ENCODE data around the gene FOXP2.
"Not testable (repeated sequence)": the region's sequence is repeated elsewhere in the genome, so short reads cannot be mapped to it uniquely, and the experiment has no call there.

Gene FOXP2

DNA sequence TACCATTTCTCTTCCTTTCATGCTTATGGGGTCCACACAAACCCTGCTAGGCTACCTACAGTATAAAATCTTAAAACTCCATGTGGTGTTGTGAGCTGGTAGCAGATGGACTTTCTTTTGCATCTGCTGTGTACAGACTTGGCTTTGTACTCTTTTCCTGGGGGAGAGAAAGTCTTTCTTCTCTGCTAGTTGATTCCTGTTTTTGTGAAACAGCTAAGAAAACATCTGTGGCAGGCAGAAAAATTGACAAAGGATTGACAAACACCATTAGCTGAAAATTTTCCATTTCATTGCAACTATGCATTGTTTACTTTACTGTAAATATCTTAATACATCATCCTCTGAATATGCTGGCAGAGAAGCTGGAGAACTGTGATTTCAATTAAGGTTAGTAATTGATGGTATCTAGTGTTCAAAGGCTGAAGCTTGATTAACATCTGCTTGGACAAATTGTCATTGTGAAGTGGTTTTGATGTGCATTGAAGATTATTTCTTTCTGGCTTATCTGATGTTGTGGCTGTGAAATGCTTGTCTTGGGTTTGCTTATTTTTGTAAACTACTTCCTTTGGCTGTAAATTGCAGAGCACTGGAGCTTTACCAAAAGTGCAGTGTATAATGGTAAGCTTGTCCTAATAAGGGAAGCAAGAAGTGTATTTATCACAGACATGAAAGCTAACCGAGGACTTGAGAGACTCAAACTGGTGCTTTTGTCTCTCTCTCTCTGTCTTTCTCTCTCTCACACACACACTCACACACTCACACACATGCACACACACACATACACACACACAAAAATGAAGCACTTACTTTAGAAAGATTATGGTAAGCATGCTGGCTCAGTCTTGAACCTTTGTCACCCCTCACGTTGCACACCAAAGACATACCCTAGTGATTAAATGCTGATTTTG, at the start of gene FOXP2:
TSS of gene FOXP2 (plus strand) at position 660 of the 908 bp plus-strand sequence. CDS start 11,697 bp downstream, outside the sequence.
- FAIRE-seq = no peak

DNA sequence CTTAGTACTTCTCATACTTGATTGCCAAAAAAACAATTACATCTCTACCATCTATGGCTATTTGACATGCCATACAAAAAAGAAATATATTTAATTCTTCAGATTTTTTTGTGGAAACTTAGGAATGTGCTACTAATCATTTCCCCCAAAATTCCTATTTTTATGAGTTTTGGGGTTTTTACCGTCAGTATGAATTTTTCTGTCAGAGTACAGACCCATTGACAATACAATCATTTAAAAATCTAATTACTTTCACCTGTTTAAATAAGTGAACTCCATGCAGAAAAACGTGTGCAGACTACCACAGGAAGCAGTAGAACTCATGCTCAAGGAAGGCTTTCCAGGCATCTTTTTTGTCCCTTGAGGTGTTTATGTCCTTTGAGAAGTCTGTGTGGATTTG, 48.8 kb upstream of the FOXP2 start:
- FAIRE-seq = no peak

DNA sequence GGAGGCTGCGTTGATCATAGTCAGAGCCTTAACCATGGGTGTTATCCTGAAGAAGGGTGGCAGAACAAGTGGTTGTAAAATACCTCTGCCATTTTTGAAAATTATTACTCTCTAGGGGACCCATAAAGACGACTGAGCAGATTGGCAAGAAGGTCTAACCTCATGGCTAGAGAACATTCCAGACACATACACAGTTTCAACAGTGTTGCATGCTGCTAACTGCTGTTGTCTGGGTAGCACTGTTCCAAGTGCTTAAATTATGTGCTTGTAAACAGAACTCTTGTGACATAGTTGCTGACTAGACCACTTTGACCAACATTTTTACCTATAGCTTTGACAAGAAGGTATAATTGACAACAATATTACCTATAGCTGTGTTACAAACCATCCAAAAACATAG, 46.1 kb upstream of the FOXP2 start:
- no peak for FAIRE-seq

DNA sequence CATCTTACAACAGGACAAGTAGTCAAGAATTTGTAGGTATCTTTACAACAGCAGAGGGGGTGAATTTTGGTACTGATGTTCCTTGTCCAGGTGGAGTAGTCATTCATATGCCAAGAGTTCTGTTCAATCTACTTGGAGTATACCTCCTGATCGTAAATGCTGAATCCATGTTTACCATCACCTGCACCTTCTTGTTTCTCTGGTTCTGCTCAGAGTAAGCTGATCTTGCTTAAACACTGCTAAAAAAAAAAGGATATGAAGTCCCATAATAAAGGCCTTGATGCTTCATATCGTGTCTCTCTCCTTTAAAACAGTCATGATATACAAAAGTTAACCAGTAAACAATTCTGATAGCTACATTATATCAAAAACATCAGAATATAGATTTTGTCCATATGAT, 45.3 kb upstream of the FOXP2 start:
- FAIRE-seq = no peak

DNA sequence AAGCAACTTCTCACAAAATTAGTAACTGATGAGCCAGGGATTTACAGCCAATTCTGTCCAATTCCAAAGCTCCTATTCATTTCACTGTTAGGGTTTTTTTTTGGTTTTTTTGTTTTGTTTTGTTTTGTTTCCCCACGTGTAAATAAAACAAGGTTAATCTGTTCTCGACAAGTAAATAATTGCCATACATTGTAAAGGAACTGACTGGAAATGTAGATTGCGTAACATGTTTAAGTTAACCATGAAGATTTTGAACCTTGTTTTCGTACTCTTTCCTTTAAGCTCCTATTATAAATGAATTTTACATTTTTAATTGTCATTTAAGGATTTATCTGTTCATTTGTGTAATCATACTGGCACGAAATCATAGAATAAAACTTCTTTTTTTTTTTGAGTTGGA, 42.0 kb upstream of the FOXP2 start:
- FAIRE-seq = no peak

DNA sequence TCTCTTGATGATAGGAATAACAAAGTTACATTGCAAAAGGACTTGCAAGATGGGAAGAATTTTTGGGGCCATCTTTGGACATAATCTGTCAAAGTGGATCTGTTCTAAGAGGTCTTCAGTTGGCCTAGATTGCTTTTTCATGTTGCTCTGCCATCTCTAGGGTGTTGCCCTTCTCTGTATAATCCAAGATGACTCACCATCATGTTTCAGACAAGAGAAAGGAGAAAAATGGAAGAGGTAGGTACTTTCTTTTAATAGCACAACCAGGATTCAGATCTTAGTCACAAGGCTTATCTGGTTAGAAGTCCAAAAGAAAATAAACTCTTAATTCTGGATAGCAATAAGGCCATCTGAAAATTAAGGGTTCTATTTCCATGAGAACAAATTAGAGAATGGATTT, 38.7 kb upstream of the FOXP2 start:
- FAIRE-seq = no peak

DNA sequence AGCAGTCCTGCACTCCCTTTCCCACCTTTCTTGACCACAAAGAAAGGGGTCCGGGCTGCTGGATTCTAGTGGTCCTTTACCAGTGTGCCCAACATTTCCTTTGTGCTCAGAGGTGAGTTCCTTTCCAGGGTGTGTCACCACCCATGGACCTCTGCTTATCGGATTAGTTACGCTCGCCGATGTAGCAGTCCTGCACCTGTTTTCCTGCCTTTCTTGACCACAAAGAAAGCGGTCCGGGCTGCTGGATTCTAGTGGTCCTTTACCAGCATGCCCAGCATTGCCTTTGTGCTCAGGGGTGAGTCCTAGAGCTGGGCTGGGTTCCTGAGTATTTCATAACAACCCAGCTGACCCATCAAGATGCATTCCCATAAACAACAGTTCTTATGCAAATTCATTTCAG, 30.7 kb upstream of the FOXP2 start:
- not testable (repeated sequence) for FAIRE-seq

DNA sequence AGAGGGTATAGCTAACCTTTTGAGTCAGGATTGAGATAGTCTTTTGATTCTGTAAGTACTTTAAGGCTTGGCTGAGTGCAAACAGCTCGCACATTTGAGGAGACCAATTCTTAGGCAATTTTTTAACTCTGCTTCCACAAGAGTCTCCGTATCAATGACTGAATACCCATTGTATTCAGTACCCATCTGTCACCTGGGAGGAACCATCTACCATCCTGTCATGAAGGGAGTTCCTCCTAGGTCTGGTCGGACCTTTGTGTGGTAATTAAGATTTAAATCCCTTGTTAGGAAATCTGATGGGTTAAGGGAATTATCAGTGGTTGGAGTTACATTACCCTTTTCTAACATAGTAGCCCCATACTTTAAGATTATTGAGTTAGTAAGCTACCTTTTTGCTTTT, 30.3 kb upstream of the FOXP2 start:
- FAIRE-seq = not testable (repeated sequence)

DNA sequence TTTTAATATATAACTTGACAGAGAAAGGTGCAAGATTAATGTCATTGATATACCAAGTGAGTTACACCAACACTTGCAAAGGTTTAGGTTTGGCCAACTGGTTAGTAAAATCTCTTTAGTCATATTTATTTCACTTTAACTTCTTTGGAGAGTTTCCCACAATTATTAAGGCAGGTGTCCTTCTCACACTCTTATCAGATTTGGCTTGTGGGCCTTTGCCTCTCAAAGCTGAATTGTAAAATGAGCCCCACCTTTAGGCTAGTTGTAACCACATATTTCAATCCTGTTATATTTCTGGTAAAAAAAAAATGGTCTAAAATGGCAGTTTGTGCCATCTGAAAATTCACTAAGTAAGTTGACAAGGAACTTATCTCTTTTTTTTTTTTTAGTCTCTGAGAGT, 26.6 kb upstream of the FOXP2 start:
- FAIRE-seq = no peak

DNA sequence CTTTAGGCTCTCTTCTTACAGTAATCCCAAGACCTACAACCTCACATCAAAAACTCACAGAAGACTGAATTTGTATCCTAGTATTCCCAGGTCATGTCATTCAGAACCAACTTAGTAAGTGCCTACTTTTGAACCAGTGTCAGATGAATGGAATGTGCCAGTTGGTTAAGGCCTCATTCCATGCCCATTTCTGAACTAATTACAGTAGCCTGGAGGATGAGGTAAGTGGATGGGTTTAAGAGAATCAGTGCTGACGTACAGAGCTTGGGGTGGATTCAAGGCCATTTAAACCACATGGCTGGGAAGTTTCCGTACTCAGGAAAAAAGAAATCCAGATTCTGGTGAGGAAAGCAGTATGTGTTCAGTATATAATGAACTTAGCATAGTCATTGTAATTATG, 21.9 kb upstream of the FOXP2 start:
- no peak for FAIRE-seq

DNA sequence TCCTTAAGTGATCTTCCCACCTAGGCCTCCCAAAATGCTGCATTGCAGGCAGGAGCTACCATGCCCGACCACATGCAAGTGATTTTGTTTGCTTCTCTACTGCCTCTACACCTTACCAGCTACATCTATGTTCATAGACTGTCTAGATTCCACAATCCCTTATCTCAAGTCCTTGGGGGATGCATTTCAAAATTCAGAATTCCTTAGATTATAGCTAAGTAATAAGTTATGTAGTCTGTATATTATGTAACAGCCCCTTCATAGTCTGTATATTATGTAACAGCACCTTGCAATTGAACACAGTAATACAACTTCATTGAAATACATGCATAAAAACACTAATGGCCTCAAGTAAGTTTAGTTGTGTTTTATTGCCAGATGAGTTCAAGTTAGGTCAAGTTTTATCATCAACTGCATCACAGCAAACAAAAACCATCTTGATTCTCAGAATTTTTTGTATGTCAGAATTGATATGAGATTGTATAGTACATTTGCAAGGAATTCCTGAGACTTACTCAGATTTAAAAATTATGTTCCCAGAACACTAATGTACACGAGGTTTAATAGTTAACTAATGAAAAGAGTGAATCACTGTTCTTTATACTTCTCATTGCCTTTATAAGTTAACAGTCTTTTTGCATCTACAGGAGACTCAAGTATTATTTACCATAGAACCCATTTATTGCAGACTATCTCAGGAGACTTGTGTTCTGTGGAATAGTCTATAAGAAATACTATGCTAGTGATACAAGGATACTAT, 11.6 kb upstream of the FOXP2 start:
- FAIRE-seq = no peak

DNA sequence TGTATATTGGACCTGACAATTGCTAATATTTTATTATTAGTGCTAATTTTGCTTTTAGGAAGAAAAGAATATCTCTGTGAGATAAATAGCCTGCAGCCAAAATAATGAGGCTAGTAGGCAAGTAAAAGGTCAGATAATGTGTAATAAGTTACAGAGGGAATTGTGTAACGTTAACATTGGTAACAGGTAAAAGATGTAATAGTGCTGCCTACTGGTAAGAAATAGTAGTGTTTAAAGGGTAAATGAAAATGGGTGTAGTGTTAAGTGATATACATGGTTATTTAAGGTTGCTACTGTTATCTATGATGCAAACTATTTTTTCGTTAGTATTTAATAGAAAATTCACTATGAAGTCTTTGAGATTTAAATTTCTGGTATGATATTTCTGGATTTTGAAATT, 9.2 kb upstream of the FOXP2 start:
- FAIRE-seq = no peak

DNA sequence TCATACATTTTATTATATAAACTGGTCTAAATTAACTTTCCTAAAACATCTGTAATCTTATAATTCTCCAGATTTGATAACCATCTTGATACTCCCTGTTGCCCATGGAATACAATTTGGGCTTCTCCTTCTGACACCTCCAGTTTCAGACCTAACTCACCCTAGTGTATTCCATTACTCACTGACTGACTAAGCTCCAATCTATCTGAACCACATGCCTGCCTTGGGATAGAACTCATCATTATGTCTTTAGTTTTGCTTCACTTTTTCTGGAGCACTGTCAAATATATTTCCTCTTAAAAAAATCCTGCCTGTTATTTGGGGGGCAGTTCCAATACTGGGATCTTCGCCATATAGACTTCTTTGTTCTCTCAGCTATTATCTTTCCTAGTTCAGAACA, 4.9 kb upstream of the FOXP2 start:
- FAIRE-seq = no peak

DNA sequence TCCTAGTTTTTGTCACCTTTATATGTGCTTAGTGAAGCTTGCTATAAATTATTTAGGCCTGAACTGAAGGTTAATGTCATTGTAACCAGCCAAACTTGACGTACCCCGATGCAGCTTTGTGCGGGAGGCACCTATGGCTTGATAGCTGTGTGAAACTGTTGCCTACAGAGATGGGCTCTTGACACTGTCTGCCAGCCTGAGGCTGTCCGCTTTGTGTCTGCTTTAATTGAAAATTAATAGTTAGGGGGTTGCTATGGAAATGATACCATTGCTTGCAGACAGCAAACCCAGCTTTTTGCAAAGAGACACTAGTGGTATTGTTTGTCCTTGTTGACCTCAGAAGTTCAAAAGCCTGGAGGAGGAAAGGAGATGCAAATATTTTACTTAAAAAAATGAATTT, 2.1 kb upstream of the FOXP2 start:
- FAIRE-seq = no peak

DNA sequence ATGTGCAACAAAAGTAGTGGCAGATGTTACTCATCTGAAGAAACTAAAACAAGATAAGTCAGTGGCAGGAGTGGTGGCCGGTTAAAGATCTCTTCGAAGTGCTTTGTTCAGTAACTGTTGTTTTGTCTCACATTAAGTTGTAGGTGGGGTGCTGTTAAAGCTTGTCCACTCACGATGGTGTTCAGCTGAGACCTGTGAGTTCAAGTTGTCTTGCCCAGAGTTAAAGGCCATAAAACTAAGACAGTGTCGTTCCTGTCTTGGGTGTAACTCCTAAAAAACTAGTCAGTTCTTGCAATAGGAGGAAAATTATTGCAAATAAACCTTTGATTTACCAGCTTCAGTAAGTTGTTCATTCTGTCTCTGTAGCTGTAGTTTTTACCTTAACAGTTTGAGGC, 857 bp upstream of the FOXP2 start:
- no peak for FAIRE-seq

DNA sequence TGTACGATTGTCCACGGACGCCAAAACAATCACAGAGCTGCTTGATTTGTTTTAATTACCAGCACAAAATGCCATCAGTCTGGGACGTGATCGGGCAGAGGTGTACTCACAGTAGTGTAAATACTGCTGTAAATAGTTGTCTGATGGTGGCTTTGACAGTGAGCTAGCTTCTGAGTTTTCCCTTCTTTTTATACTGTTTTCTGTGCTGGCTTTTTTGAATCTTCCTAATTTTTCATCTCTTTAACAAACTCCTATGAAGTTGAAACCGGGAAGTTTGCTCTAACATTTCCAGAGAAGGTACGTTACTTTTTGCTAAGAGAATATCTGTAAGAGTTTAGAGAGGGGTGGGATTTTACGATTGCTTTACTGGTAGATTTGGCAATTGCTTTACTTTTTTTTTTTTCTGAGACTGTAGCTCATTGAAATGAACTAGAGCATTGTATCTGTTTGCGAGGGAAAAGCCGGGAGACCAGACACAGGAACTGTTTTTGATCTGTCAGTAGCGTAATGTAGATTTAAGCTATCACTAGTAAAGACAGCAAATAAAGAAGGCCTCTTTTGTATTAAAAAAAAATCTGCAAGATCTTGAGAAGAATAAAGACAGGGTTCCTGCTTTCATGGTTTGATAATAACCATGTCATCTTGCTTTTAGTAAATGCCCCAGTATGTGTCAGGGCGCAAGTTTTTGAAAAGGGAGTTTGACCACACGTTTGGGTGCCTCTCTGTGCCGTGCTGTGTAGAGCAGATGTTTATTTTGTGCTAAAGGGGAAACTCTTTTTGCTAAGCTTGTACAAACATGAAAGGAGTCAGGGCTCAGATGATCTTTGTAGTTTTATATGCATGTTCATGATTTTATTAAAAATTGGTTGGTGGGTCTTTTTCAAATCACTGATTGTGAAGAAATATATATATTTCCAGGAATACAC, 712 bp downstream of the FOXP2 start:
- FAIRE-seq = no peak

DNA sequence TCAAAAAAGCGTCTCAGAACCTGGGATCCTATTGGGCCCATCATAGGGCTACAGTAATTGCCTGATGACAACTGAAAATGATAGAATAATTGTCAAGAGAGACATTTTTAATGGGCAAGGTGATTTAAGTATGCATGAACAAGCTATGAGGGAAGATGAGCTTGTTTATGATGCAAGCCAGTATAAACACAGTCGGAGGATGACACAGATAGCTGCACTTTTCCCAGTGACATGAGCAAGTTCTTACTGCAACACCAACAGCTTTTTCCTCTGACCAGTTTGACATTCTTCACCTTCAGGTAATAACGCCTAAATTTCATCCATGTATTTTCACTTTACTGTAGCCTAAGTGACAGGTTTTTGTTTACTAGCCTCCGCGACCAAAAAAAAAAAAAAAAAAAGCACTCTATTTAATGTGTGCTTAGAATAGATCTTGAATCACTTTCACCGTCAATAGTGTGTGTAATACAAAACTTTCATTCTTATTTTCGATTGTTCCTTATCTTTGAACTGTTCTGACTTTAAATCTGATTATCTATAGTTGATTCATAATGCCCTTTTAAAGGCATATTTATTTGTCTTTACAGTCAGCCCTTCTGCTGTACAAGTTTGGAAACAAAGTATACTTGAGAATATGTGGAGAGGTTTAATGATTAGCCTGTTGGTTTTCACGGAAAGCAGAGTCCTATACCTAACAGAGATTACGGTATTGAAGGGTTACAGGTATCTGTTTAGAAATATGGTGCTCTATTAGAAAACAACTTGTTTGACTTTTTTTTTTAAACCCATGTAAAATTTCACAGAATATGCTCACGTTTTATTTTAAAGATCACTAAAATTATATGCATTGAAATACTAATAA, 1.7 kb downstream of the FOXP2 start:
- no peak for FAIRE-seq

DNA sequence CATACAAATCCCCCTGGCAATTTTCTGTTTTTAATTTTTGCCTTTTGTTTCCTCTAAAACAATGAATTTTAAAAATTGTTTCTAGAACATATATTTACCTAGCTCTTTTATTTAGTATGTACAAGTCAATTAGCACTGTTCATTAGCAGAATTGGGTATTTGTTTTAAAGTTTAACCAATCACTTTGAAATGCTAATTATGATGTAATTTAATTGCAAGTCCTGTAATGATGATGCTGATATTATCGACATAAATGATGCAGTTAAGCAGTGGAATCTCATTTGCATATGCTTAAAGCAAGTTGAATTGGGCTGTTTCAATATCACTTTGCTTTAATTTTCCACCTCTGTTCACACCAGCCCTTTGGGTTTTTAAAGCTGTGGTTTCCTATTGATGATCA, 2.7 kb downstream of the FOXP2 start:
- no peak for FAIRE-seq

DNA sequence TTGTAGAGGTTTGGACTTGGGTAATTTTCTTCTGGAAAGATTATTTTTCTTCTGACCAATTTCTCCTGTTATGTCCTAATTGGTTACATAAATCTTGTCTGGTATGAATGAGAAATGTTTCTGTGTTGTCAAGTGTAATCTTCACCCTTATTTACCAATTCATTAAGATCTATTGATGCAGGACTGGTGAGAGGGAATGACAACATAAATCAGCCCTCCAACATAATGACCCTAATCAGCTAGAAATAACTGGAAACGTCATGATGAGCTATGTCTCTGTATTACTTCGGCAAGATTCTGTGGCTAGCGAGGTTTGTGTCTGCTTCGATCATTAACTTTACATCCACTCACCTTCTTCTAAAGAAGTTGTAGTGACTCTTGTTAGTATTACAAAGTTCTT, 3.5 kb downstream of the FOXP2 start:
- no peak for FAIRE-seq

DNA sequence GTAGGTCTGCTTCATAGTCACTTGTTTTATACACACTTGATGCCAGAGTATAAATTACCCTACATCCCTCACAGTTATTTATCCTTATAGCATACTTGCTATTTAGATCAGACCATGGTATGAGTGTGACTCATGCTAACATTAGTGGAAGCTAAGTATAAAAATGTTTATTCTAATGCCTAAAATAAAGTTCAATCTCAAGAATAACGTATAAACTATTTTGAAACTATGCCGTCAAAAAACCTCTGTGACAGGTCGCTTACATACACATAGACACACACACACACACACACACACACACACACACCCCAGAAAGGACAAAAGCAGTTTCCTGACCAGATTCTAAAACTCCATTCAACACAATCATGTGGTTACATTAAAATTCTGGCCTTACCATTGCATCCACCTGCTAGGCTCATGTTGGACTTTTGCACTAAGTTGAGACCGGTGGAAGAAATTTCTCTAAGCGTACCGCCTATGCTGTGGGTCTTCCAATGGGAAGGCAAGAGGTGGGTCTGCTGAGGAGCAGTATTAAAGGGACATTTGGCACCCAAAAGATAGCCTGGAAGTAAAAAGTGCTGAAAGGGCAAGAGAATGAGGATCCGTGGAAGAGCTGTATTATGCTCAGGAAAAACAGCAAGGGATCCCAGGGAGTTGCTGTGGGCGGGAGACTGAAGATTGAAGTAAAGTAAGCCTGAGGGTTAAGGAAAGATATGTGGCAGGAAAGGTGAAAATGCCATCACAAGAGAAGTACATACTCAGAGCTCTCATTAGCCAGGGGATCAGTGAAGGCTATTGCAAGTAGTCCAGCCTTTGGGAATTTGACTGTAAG, 5.0 kb downstream of the FOXP2 start:
- FAIRE-seq = no peak

Measured in colon (tissue), 2 donors.